ENCODE measurements around the gene B4GALNT4. TPM values are rescaled to one million over a fixed set of nuclear protein-coding genes. Genes with fewer than 3 reads are reported as not detected.

Gene B4GALNT4
- total and polyA plus RNA-seq, 2 of the 4 experiments (the other 2 are of a cell fraction), result 5.2 to 38.6 TPM

DNA sequence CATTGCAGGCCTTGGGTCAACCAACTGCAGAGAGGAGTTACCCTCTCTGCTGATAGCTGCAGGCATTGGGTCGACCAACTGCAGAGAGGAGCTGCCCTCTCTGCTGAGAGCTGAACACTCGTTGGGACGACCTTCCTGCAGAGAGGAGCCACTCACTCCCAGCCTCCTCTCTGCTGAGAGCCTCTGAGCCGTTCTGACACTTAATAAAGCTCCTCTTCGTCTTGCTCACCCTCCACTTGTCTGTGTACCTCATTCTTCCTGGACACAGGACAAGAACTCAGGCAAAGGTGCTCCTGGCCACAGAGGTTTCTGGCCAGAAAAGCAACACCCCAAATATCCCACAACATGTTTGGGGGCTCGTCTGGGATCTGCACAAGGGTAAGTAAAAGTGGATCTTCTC, 17.2 kb downstream of the B4GALNT4 start:
- dilution Hi-C loops (cut with HindIII; ENCODE audit: low sequenced_read_pairs, unreplicated experiment), result no loop called here
- no peak overlapping the region for H4K91ac ChIP-seq (ENCODE audit: insufficient read depth, low read depth, low read length)
- H3K14ac ChIP-seq (replicated peaks; ENCODE audit: low read depth, low read length), result no peak overlapping the region
- H3K9ac ChIP-seq (ENCODE audit: low read depth, low read length), result no peak overlapping the region
- H3K4me3 ChIP-seq (ENCODE audit: insufficient read depth, low read depth, low read length), result no peak overlapping the region
- ChIA-PET POLR2A (ENCODE audit: unreplicated experiment) (no interaction called here), CTCF (interaction anchor here (1.3 kb wide), 1 partner anchor 54 kb away, joined by 3 read pairs; no protein-coding TSS in a partner anchor)
- no peak overlapping the region for H3K18ac ChIP-seq (ENCODE audit: low read depth, low read length)
- H3K79me1 ChIP-seq (ENCODE audit: low read depth in 1 of 2, low read length in 2 of 2), result no peaks in the 10 kb centered on the region
- 83% methylated on average over 1 of the region's 6 CpGs; no CpG with 5 or more reads in 1 of the 2 experiments for WGBS, 2 experiments (ENCODE audit: extremely low coverage in 2 of 2, insufficient read length in 1 of 2)
- peaks cover 6% of the 10 kb centered on the region; the same call in 1 of the 2 replicates for H3K9me3 ChIP-seq (ENCODE audit: control insufficient read depth, insufficient read depth, low read length)
- DNase-seq (no peak), ATAC-seq (ENCODE audit: low read depth) (no peak)
- no peak for TF ChIP-seq FOS (IDR thresholded peaks at IDR 0.05; ENCODE audit: low read depth, low read length)
- TF ChIP-seq RAD21 (IDR thresholded peaks at IDR 0.05; ENCODE audit: low read length), result no peak
- TF ChIP-seq NFE2L2 (IDR thresholded peaks at IDR 0.05; ENCODE audit: low read depth, low read length), result no peak
- no peak for TF ChIP-seq SMC3 (IDR thresholded peaks at IDR 0.05; ENCODE audit: low read depth, low read length)
- TF ChIP-seq MAFK (IDR thresholded peaks at IDR 0.05; ENCODE audit: low read depth, low read length), result no peak
- TF ChIP-seq MXI1 (IDR thresholded peaks at IDR 0.05; ENCODE audit: borderline replicate concordance, low read depth, low read length), result no peak
- no peak for TF ChIP-seq CHD1 (IDR thresholded peaks at IDR 0.05; ENCODE audit: low read depth, low read length)
- TF ChIP-seq, protein P1, sequence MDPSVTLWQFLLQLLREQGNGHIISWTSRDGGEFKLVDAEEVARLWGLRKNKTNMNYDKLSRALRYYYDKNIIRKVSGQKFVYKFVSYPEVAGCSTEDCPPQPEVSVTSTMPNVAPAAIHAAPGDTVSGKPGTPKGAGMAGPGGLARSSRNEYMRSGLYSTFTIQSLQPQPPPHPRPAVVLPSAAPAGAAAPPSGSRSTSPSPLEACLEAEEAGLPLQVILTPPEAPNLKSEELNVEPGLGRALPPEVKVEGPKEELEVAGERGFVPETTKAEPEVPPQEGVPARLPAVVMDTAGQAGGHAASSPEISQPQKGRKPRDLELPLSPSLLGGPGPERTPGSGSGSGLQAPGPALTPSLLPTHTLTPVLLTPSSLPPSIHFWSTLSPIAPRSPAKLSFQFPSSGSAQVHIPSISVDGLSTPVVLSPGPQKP (IDR thresholded peaks at IDR 0.05; ENCODE audit: borderline replicate concordance, low read depth, low read length), result no peak
- TF ChIP-seq RFX5 (IDR thresholded peaks at IDR 0.05; ENCODE audit: low read depth, low read length), result no peak
- TF ChIP-seq, protein P2, sequence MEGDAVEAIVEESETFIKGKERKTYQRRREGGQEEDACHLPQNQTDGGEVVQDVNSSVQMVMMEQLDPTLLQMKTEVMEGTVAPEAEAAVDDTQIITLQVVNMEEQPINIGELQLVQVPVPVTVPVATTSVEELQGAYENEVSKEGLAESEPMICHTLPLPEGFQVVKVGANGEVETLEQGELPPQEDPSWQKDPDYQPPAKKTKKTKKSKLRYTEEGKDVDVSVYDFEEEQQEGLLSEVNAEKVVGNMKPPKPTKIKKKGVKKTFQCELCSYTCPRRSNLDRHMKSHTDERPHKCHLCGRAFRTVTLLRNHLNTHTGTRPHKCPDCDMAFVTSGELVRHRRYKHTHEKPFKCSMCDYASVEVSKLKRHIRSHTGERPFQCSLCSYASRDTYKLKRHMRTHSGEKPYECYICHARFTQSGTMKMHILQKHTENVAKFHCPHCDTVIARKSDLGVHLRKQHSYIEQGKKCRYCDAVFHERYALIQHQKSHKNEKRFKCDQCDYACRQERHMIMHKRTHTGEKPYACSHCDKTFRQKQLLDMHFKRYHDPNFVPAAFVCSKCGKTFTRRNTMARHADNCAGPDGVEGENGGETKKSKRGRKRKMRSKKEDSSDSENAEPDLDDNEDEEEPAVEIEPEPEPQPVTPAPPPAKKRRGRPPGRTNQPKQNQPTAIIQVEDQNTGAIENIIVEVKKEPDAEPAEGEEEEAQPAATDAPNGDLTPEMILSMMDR (conservative IDR thresholded peaks at IDR 0.05; ENCODE audit: low read depth, low read length), result no peak
- TF ChIP-seq MAZ (IDR thresholded peaks at IDR 0.05; ENCODE audit: borderline replicate concordance, low read depth, low read length), result no peak
- TF ChIP-seq CEBPB (IDR thresholded peaks at IDR 0.05; ENCODE audit: low read depth, low read length), result no peak
- TF ChIP-seq, protein P3, sequence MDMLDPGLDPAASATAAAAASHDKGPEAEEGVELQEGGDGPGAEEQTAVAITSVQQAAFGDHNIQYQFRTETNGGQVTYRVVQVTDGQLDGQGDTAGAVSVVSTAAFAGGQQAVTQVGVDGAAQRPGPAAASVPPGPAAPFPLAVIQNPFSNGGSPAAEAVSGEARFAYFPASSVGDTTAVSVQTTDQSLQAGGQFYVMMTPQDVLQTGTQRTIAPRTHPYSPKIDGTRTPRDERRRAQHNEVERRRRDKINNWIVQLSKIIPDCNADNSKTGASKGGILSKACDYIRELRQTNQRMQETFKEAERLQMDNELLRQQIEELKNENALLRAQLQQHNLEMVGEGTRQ (IDR thresholded peaks at IDR 0.05; ENCODE audit: low read depth, low read length), result no peak
- no peak for TF ChIP-seq POLR2A (IDR thresholded peaks at IDR 0.05; ENCODE audit: low read depth, low read length)
- H3K36me3 ChIP-seq (ENCODE audit: control insufficient read depth, insufficient read depth, low read length), result no peaks in the 10 kb centered on the region
- H2AK5ac ChIP-seq (ENCODE audit: low read depth, low read length), result no peak overlapping the region
- H3K4me2 ChIP-seq (ENCODE audit: low read depth, low read length), result no peak overlapping the region
- intact Hi-C loops (cut with micrococcal nuclease), result no loop called here
- no peak overlapping the region for H2AK9ac ChIP-seq (replicated peaks; ENCODE audit: low read depth, low read length, poor library complexity)
- no peak overlapping the region for H2BK5ac ChIP-seq (ENCODE audit: low read depth, low read length, poor library complexity, severe bottlenecking)
- no peak overlapping the region for H2BK20ac ChIP-seq (ENCODE audit: low read depth, low read length)
- no peaks in the 10 kb centered on the region for H3K9me1 ChIP-seq (ENCODE audit: insufficient read depth, low read length)
- H3K56ac ChIP-seq (ENCODE audit: extremely low read depth, insufficient read depth, low read length), result no peak overlapping the region
- H3K27ac ChIP-seq (ENCODE audit: insufficient read depth, low read length), result no peak overlapping the region
- no peaks in the 10 kb centered on the region for H3K4me1 ChIP-seq (ENCODE audit: control insufficient read depth, insufficient read depth, low read length)
- in situ Hi-C loops (cut with MboI; ENCODE audit: low sequenced_read_pairs), result no loop called here
- BruUV-seq (replicated peaks), result no TSS peak
- no peak overlapping the region for H2BK15ac ChIP-seq (ENCODE audit: low read depth, low read length)
- no peaks in the 10 kb centered on the region for H4K20me1 ChIP-seq (ENCODE audit: insufficient read depth, low read length)
- H2AFZ ChIP-seq (replicated peaks; ENCODE audit: low read length, poor library complexity), result no peak overlapping the region
- H3K23ac ChIP-seq (ENCODE audit: low read depth, low read length), result no peak overlapping the region
- no peak overlapping the region for H3K4ac ChIP-seq (ENCODE audit: low read depth, low read length)
- H4K5ac ChIP-seq (ENCODE audit: low read depth, low read length), result no peak overlapping the region
- peaks cover 8% of the 10 kb centered on the region; the same call in 1 of the 2 replicates for H3K27me3 ChIP-seq (ENCODE audit: control insufficient read depth, insufficient read depth, low read length)
- H4K8ac ChIP-seq (ENCODE audit: low read depth in 2 of 2, low read length in 2 of 2), result no peak overlapping the region
- no peak overlapping the region for H2BK120ac ChIP-seq (ENCODE audit: low read depth, low read length)
